Thyroid gland (tissue), 4 donors: Measurements from ENCODE around the gene CCDC97.

Experiments used
- POLR2A ChIP-seq, 2 donors: fragments of 450-650 bp; IDR thresholded peaks; one replicate each; pipeline ENCODE4 v1.6.1; 2017; ENCODE audit warnings: antibody characterized with exemption in 2 of 2, mild to moderate bottlenecking in 2 of 2, moderate library complexity in 1 of 2
- TF ChIP-seq, protein P1 (sequence below), 6 experiments: fragments of 200-600 bp in 3 of 6; fragments of 450-650 bp in 3 of 6; sonication (generic) in 3 of 6; IDR thresholded peaks; one replicate each; pipeline ENCODE4 v1.5.1; 2016 to 2019; ENCODE audit warnings: antibody characterized with exemption in 6 of 6, mild to moderate bottlenecking in 2 of 6, inconsistent platforms in 1 of 6, moderate library complexity in 1 of 6

DNA sequence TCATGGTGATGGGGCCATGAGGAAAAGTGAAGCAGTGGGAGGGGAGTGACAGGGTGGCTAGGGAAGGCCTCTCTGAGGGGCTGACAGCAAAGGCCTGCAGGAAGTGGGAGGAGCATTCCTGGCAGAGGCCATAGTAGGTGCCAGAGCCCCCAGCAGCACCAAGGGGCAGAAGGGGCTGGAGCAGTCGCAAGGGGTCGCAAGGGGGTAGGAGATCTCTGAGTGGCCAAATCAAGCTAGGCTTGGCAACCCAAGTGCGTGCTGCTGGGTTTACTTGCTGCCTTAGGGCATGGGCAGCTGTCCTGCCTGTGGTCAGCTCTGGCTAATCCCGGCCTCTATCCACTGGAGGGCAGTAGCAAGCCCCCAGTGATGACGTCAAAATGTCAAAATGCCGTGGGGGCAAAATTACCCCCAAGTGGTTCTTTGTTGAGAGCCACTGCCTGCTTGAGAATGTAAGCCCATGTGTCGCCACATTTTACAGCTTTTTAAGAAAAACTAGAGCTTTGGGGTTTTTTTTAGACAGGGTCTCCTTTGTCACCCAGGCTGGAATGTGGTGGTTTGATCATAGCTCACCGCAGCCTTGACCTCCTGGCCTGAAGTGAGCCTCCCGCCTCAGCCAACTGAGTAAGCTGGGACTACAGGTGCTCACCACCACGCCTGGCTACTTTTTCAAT lies 11.8 kb downstream of the CCDC97 start:
- TF ChIP-seq, protein P1, sequence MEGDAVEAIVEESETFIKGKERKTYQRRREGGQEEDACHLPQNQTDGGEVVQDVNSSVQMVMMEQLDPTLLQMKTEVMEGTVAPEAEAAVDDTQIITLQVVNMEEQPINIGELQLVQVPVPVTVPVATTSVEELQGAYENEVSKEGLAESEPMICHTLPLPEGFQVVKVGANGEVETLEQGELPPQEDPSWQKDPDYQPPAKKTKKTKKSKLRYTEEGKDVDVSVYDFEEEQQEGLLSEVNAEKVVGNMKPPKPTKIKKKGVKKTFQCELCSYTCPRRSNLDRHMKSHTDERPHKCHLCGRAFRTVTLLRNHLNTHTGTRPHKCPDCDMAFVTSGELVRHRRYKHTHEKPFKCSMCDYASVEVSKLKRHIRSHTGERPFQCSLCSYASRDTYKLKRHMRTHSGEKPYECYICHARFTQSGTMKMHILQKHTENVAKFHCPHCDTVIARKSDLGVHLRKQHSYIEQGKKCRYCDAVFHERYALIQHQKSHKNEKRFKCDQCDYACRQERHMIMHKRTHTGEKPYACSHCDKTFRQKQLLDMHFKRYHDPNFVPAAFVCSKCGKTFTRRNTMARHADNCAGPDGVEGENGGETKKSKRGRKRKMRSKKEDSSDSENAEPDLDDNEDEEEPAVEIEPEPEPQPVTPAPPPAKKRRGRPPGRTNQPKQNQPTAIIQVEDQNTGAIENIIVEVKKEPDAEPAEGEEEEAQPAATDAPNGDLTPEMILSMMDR (IDR thresholded peaks at IDR 0.05), result peak in 5 of 6 experiments; percentile 10 to 54 (median 49)
- no peak for TF ChIP-seq POLR2A (IDR thresholded peaks at IDR 0.05)
